GM23338 (cell line): ENCODE data around the gene TRIM24. TPM values are rescaled to one million over a fixed set of nuclear protein-coding genes. Genes with fewer than 3 reads are reported as not detected.

Experiments used
- ATAC-seq: fragments of 200-7000 bp; cut with Tn5 transposase; 3 replicates; pipeline ENCODE4 v1.9.1; 2020
- DNase-seq: peaks from one replicate; pipeline ENCODE4 v3.0.0-alpha.2; 2015; ENCODE audit warnings: low spot score
- H2AFZ ChIP-seq: fragments of 200-600 bp; sonication (generic); 2 replicates; pipeline ENCODE4 v1.8.0; 2016; ENCODE audit warnings: antibody characterized with exemption, mild to moderate bottlenecking, moderate library complexity
- H3F3A ChIP-seq: fragments of 200-600 bp; sonication (generic); replicated peaks from 2 replicates; pipeline ENCODE4 v1.8.0; 2017; ENCODE audit warnings: antibody characterized with exemption, mixed run types, low read depth
- H3K27ac ChIP-seq: fragments of 200-600 bp; sonication (generic); 2 replicates; pipeline ENCODE4 v1.6.1; 2016; ENCODE audit warnings: low read depth
- H3K27me3 ChIP-seq: fragments of 200-600 bp; sonication (generic); 2 replicates; pipeline ENCODE4 v1.8.0; 2016; ENCODE audit warnings: mild to moderate bottlenecking, mixed run types, moderate library complexity; ENCODE audit not compliant: insufficient read depth
- H3K36me3 ChIP-seq: fragments of 200-600 bp; sonication (generic); 2 replicates; pipeline ENCODE4 v1.8.0; 2016; ENCODE audit warnings: mild to moderate bottlenecking; ENCODE audit not compliant: insufficient read depth
- H3K4me1 ChIP-seq: fragments of 200-600 bp; sonication (generic); 2 replicates; pipeline ENCODE4 v1.8.0; 2016; ENCODE audit warnings: mild to moderate bottlenecking, moderate library complexity; ENCODE audit not compliant: insufficient read depth
- H3K4me2 ChIP-seq: fragments of 200-600 bp; sonication (generic); 2 replicates; pipeline ENCODE4 v1.7.1; 2017; ENCODE audit warnings: mixed run types
- H3K4me3 ChIP-seq: fragments of 200-600 bp; sonication (generic); 2 replicates; pipeline ENCODE4 v1.6.1; 2016; ENCODE audit warnings: mixed run types
- H3K79me2 ChIP-seq: fragments of 200-600 bp; sonication (generic); replicated peaks from 2 replicates; pipeline ENCODE4 v1.8.0; 2017; ENCODE audit warnings: mild to moderate bottlenecking; ENCODE audit not compliant: insufficient read depth
- H3K9me2 ChIP-seq: fragments of 200-600 bp; sonication (generic); 2 replicates; pipeline ENCODE4 v1.8.0; 2017; ENCODE audit not compliant: insufficient read depth
- H4K20me1 ChIP-seq: fragments of 200-600 bp; sonication (generic); replicated peaks from 2 replicates; pipeline ENCODE4 v1.8.0; 2017; ENCODE audit warnings: mild to moderate bottlenecking; ENCODE audit not compliant: insufficient read depth
- H3K27ac Mint-ChIP-seq: 2 replicates; pipeline ENCODE4 v1.8.0; 2020; ENCODE audit warnings: inconsistent platforms, mild to moderate bottlenecking, moderate library complexity, mixed read lengths
- H3K27me3 Mint-ChIP-seq: 3 replicates; pipeline ENCODE4 v1.8.0; 2022; ENCODE audit warnings: low read depth, mild to moderate bottlenecking, moderate library complexity, mixed read lengths, inconsistent platforms; ENCODE audit not compliant: insufficient read depth, poor library complexity
- H3K36me3 Mint-ChIP-seq: 3 replicates; pipeline ENCODE4 v1.8.0; 2021; ENCODE audit warnings: low read depth, mild to moderate bottlenecking, inconsistent platforms, moderate library complexity, mixed read lengths
- H3K4me1 Mint-ChIP-seq: 3 replicates; pipeline ENCODE4 v1.8.0; 2020; ENCODE audit warnings: mild to moderate bottlenecking, inconsistent platforms, mixed read lengths
- H3K4me3 Mint-ChIP-seq: 3 replicates; pipeline ENCODE4 v1.8.0; 2021; ENCODE audit warnings: moderate library complexity, mild to moderate bottlenecking, inconsistent platforms, mixed read lengths
- H3K9me3 Mint-ChIP-seq: 3 replicates; pipeline ENCODE4 v1.8.0; 2020; ENCODE audit warnings: moderate library complexity, mild to moderate bottlenecking, inconsistent platforms, mixed read lengths
- CTCF ChIP-seq, 2 experiments: fragments of 200-600 bp in 1 of 2; sonication (generic) in 1 of 2; conservative IDR thresholded peaks; 2 replicates each; pipeline versions ENCODE4 v1.5.1 to v1.6.1; 2016 to 2017; ENCODE audit warnings: antibody characterized with exemption in 2 of 2, low read depth in 2 of 2, mild to moderate bottlenecking in 2 of 2, moderate library complexity in 1 of 2
- NANOG ChIP-seq: IDR thresholded peaks from 2 replicates; pipeline ENCODE4 v1.6.1; 2016; ENCODE audit warnings: antibody characterized with exemption, borderline replicate concordance
- REST ChIP-seq: IDR thresholded peaks from one replicate; pipeline ENCODE4 v1.6.1; 2018; ENCODE audit warnings: antibody characterized with exemption; ENCODE audit not compliant: unreplicated experiment
- STAT1 ChIP-seq: IDR thresholded peaks from one replicate; pipeline ENCODE4 v1.6.1; 2016; ENCODE audit warnings: antibody characterized with exemption; ENCODE audit not compliant: unreplicated experiment
- ZNF331 ChIP-seq: fragments of 250-450 bp; sonication (Bioruptor Pico); IDR thresholded peaks from 2 replicates; pipeline ENCODE4 v1.5.0; 2020; ENCODE audit warnings: low read depth, mild to moderate bottlenecking, moderate library complexity
- ZNF462 ChIP-seq: fragments of 250-450 bp; sonication (Bioruptor Pico); IDR thresholded peaks from 2 replicates; pipeline ENCODE4 v1.5.0; 2020; ENCODE audit warnings: mild to moderate bottlenecking, moderate library complexity
- polyA plus RNA-seq: library from polyadenylated mRNA; unstranded; fragments of >200 nt; fragmentation: Nextera tagmentation; extraction: Ambion mirVana; gene quantifications from 2 replicates; pipeline ENCODE4 v1.2.1, GENCODE V29; 2016
- total RNA-seq: library from RNA; depleted of rRNA; stranded (reverse); fragments of >200 nt; shearing (Covaris generic); gene quantifications from 2 replicates; pipeline ENCODE4 v1.2.3, GENCODE V29; 2014

TRIM24 gene
- total and polyA plus RNA-seq, 2 experiments from 2014 or later, result 67.0 to 120 TPM

GRCh38 chr7:138543739-138544138 is 83.7 kb downstream of the TRIM24 start:
- no peaks in the 10 kb centered on the region for H3K27me3 ChIP-seq
- H3K4me3 Mint-ChIP-seq, result no peak overlapping the region
- H3K4me1 Mint-ChIP-seq, result no peaks in the 10 kb centered on the region
- no peak overlapping the region for H2AFZ ChIP-seq
- DNase-seq (no peak), ATAC-seq (no peak)
- no peak overlapping the region for H3K4me2 ChIP-seq
- H4K20me1 ChIP-seq, result 0 out of 2 replicates have a peak, but pooled peaks cover 12% of the 10 kb centered on the region
- H3F3A ChIP-seq, result no peaks in the 10 kb centered on the region
- no peak overlapping the region; the same call in 1 of the 2 replicates for H3K27ac Mint-ChIP-seq
- TF ChIP-seq STAT1, result no peak
- no peak for TF ChIP-seq ZNF462 (CRISPR knock-in tag)
- no peak for TF ChIP-seq CTCF (conservative IDR thresholded peaks at IDR 0.05; ENCODE audit: low read depth in 2 of 2)
- TF ChIP-seq ZNF331 (CRISPR knock-in tag), result no peak
- no peak for TF ChIP-seq REST
- no peak for TF ChIP-seq NANOG
- no peak overlapping the region for H3K27ac ChIP-seq
- H3K27me3 Mint-ChIP-seq, result peaks cover 5% of the 10 kb centered on the region
- no peaks in the 10 kb centered on the region for H3K9me2 ChIP-seq
- H3K4me3 ChIP-seq, result no peak overlapping the region
- H3K4me1 ChIP-seq, result no peaks in the 10 kb centered on the region
- H3K9me3 Mint-ChIP-seq, result no peaks in the 10 kb centered on the region
- H3K36me3 ChIP-seq, result peaks cover 58% of the 10 kb centered on the region
- H3K36me3 Mint-ChIP-seq, result peaks cover 86% of the 10 kb centered on the region
- peaks cover 88% of the 10 kb centered on the region for H3K79me2 ChIP-seq
